Hypothalamus (tissue), 51 donors: ENCODE results near the gene SNX32.
A peak's percentile ranks its signal among the peaks of the same experiment; 100 is the strongest.

Experiments used
- DNase-seq, 51 donors: peaks; one replicate each; lab custom pipeline; 2025; lab: John Stamatoyannopoulos, UW

Gene SNX32

GRCh38 chr11:65896034-65896999, 62.6 kb downstream of the SNX32 start:
- DNase-seq: no peak

- DNase-seq: no peak
Observed at GRCh38 chr11:65897020-65897471, 63.3 kb downstream of the SNX32 start.

DNA sequence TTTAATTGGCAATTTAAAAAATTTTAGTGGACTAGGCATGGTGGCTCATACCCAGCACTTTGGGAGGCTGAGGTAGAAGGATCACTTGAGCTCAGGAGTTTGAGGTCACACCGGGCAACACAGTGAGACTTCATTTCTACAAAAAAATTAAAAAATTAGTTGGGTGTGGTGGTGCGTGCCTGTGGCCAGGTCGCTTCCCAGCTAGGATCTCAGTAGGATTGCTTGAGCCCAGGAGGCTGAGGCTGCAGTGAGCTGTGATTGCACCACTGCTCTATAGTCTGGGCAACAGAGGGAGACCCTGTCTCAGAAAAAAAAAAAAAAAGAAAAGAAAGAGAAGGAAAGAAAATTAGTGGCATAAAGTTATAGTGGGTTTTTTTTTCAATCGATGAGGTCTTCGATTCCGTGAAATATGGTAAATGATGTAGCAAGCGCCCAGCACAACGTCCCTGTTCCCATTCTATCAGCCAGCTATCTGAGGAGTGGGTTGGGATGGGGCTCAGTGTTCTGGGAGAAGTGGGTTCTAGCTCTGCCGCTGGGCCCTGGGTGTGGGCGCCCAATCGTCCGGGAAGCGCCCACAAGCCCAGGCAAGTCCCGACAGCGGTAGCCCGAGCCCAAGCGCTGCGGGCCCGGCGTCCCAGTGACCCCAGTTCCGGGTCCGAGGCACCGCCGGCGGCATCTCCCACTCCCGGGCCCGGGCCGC, 65.0 kb downstream of the SNX32 start:
- no peak for DNase-seq

DNA sequence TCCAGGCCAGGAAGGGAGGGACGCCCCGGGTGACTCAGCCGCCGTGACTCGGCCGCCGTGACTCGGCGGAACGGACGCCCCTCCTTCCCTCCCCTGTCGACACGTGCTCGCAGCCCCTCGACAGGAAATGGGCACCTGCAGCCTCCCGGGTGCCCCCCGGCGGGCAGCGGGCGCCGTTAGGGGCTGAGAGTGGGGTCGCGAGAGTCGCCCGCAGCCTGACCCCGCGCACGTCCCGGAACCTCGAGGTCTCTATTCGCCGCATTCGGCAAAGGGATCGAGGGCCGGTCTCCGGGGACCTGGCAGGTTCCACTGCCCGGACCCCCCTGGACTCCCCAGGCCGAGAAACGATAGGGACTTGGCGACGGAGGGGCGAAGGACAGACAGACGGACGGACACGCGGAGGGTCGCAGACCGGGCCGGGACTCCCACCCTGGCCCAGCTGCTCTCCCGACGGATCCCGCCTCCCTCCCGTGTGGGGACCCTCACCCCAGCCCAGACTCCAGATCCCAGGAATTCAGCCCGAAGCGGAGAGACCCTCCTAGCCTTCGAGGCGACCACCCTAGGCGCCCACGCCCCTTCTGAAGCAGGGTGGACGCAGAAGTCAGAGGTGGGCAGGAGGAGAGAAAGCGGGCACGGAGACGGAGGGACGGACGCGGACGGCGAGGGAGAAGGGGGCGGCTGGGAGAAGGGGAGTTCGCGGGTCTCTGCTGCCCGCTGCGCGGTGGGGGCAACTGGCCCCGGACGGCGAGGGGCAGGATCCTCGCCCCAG, 65.8 kb downstream of the SNX32 start:
- DNase-seq: peak in 4 of 51 donors; percentile 8 to 27 (median 16)

GRCh38 chr11:65900125-65900898, 66.5 kb downstream of the SNX32 start, which contains the start of gene FOSL1:
Gene FOSL1, minus strand, starts transcription at chr11:65900388. Its CDS starts 49 bp downstream, at chr11:65900339.
- DNase-seq: peak in 35 of 51 donors; percentile 6 to 84 (median 53)

DNA sequence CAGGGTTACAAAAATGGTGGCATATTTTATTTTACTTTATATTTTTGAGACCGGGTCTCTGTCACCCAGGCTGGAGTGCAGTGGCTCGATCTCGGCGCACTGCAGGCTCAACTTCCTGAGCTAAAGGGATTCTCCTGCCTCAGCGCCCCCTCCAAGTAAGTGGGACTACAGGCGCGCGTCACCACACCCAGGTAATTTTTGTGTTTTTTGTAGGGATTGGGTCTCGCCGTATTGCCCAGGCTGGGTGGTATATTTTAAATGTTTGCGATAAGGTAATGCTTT, 67.1 kb downstream of the SNX32 start:
- no peak for DNase-seq

- DNase-seq: no peak
Observed at GRCh38 chr11:65903068-65903481, 69.3 kb downstream of the SNX32 start.
